ENCODE measurements around the gene ING4. TPM values are rescaled to one million over a fixed set of nuclear protein-coding genes. Genes with fewer than 3 reads are reported as not detected.

The ING4 gene
- 36.5 and 40.1 TPM in 2 replicates for total RNA-seq

DNA sequence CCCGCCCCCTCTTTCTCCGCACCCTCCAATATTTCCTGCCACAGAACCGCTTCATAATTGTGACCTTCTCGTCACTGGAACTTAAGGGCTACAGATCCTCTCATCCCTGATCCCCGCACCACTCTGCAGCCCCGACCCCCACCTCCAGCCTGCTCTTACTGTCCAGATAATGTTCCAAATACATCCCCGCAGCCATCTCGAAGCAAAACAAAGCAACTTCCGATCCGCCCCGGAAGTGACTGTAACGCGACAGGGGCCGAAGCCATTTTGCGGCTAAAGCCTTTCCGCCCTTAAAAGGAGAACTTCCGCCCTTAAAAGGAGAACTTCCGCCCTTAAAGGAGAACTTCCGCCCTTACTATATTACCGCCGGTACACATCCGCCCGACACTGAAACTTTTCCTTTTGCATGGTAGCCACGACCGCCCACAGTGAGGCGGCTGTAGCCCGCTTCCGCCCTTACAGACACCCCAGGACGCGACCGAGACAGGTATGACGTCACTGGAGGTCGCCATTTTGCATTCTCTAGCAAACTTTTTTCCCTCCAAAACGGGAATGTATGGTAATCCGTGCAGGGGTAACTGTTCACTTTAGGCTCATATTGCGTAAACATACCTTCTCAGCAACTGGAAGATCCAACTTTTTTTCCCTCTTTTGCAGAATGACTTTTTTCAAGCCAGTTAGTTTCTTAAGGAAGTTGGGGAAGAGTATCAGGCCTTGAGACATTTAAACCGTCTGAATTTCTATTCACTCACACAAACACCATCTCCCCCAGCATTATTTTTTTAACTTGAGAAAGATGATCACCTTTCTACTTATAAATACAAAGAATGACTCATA is at the start of gene ING4:
ING4 (minus strand) TSS at position 214 of the 837 bp plus-strand sequence; CDS start at position 196, 18 bp downstream.

GRCh38 chr12:6700646-6701051 is 37.7 kb upstream of the ING4 start, which contains the start of gene PIANP:
PIANP (minus strand) TSS chr12:6700815; CDS start chr12:6698061, 2,754 bp downstream.

GRCh38 chr12:6688999-6689882 is 26.3 kb upstream of the ING4 start, which contains the start of gene ZNF384:
ZNF384 (minus strand) TSS chr12:6689375; CDS start chr12:6679520, 9,855 bp downstream.

GRCh38 chr12:6647083-6647604 is 15.8 kb downstream of the ING4 start, which contains the start of gene ACRBP:
ACRBP (minus strand) TSS chr12:6647432; CDS start chr12:6647366, 66 bp downstream.

DNA sequence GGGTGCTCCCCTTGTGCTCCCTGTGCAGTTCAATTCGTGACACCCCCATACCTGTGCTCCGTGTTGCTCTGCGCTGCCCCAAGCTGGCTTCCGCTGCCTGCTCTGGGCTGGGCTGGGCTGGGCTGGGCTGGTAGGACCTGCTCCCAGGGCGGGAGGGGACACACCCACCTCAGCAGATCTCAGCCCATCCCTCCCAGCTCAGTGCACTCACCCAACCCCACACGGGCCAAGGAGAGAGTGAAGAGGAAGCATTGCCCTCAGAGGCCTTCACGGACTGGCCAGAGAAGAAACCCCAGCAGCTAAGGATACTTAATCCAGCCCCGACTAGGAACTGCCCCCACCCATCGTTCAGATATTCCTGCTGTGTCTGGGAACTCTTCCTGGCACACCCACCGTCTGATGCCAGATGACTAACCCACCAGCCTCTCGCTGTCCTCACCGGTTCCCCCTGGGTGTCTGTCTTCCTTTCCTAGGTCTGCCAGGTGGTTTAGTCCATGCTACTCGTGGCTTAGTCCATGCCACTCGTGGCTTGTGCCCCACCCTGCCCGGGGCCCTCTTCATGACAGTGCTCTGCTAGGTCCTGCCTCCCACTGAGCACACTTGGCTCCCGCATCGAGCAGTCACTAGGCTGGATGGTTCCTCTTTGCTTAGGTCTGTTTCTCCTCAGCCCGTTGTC is 26.9 kb downstream of the ING4 start, which contains the start of gene LPAR5:
LPAR5 (minus strand) TSS at position 104 of the 676 bp plus-strand sequence. CDS start 14,711 bp downstream, outside the sequence.

Small RNAs within 50 kb of the gene (small RNA-seq; reads per million reads assigned to genes)
- not detected for gene RNU6-781P

Other genes starting within 250 kb of the ING4 start
- 0.36 TPM in 1 of 2 replicates, not detected in the other for gene CD27, start 218.2 kb downstream of the ING4 start, total RNA-seq
- gene TAPBPL, start 211.1 kb downstream of the ING4 start, total RNA-seq, result 15.9 and 18.1 TPM in 2 replicates
- gene VAMP1, start 192.4 kb downstream of the ING4 start, total RNA-seq, result 10.2 and 10.6 TPM in 2 replicates
- gene MRPL51, start 169.9 kb downstream of the ING4 start, total RNA-seq, result 37.6 and 46.0 TPM in 2 replicates
- gene NCAPD2, start 169.0 kb downstream of the ING4 start, total RNA-seq, result 28.1 and 28.2 TPM in 2 replicates
- gene GAPDH, start 128.6 kb downstream of the ING4 start, total RNA-seq, result 5,670 and 6,868 TPM in 2 replicates
- 13.8 and 16.5 TPM in 2 replicates for gene IFFO1, start 107.1 kb downstream of the ING4 start, total RNA-seq
- gene NOP2, start 94.8 kb downstream of the ING4 start, total RNA-seq, result 25.9 and 29.0 TPM in 2 replicates
- 197 and 241 TPM in 2 replicates for gene CHD4, start 55.7 kb downstream of the ING4 start, total RNA-seq
- gene LPAR5, start 27.2 kb downstream of the ING4 start, total RNA-seq, result 0.12 TPM in 1 of 2 replicates, not detected in the other
- 0.16 TPM in 1 of 2 replicates, not detected in the other for gene ACRBP, start 15.7 kb downstream of the ING4 start, total RNA-seq
- gene ZNF384, start 26.3 kb upstream of the ING4 start, total RNA-seq, result 27.1 and 30.8 TPM in 2 replicates
- gene PIANP, start 37.7 kb upstream of the ING4 start, total RNA-seq, result 0.24 and 2.1 TPM in 2 replicates
- 98.8 and 101 TPM in 2 replicates for gene COPS7A, start 60.9 kb upstream of the ING4 start, total RNA-seq
- 171 and 183 TPM in 2 replicates for gene MLF2, start 90.0 kb upstream of the ING4 start, total RNA-seq
- 84.2 and 108 TPM in 2 replicates for gene PTMS, start 103.2 kb upstream of the ING4 start, total RNA-seq
- gene LAG3, start 109.4 kb upstream of the ING4 start, total RNA-seq, result 0.16 and 0.61 TPM in 2 replicates
- gene CD4, start 126.4 kb upstream of the ING4 start, total RNA-seq, result 1.7 and 3.2 TPM in 2 replicates
- gene GPR162, start 158.7 kb upstream of the ING4 start, total RNA-seq, result 4.6 and 7.3 TPM in 2 replicates
- 72.1 and 81.9 TPM in 2 replicates for gene P3H3, start 165.3 kb upstream of the ING4 start, total RNA-seq
- 1.9 and 5.8 TPM in 2 replicates for gene GNB3, start 177.8 kb upstream of the ING4 start, total RNA-seq
- 1.5 and 3.3 TPM in 2 replicates for gene CDCA3, start 188.2 kb upstream of the ING4 start, total RNA-seq
- 87.1 and 94.1 TPM in 2 replicates for gene USP5, start 189.0 kb upstream of the ING4 start, total RNA-seq
- 504 and 543 TPM in 2 replicates for gene TPI1, start 204.4 kb upstream of the ING4 start, total RNA-seq
- 10.4 and 11.8 TPM in 2 replicates for gene SPSB2, start 210.2 kb upstream of the ING4 start, total RNA-seq
- gene LRRC23, start 241.7 kb upstream of the ING4 start, total RNA-seq, result 6.9 and 8.9 TPM in 2 replicates